Stimulated activated CD8-positive, alpha-beta memory T cell treated with anti-CD3 and anti-CD28 coated beads, Interleukin-7, amount 100 ng/mL, for 48 hours (primary cell): ENCODE measurements around the gene RABGAP1.
"Not testable (repeated sequence)": the region's sequence is repeated elsewhere in the genome, so short reads cannot be mapped to it uniquely, and the experiment has no call there.

ENCODE experiments used
- DNase-seq, 2 donors: peaks; one replicate each; pipeline ENCODE4 v3.0.0-alpha.2; 2020; ENCODE audit warnings: low read depth in 1 of 2; ENCODE audit errors: extremely low read depth in 1 of 2

Gene RABGAP1

GRCh38 chr9:122940749-122941581, at the start of gene RABGAP1:
Gene RABGAP1 (plus strand): TSS chr9:122941020. CDS start chr9:122957060, 16,040 bp downstream.
- DNase-seq, result peak; percentile 94 to 99

GRCh38 chr9:122897969-122898368, 42.9 kb upstream of the RABGAP1 start:
- DNase-seq, result no peak

DNA sequence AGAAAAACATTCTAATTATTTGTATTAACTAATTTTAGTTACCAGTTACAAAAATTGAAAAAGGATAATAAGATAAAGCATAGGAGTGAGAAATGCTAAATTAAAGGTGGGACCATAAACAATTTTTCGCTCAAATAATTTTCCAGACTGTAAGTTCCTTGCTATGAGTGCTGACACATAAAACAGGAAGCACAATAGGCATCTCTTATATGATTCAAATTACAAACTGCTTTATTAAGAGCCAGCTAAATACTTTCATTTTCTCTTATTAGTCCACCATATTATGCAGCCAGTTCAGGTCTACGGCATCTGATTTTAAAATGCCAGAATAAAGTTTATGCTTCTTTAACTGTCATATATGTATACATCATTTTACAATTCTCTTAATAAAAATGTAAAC, 40.0 kb upstream of the RABGAP1 start:
- DNase-seq, result no peak

DNA sequence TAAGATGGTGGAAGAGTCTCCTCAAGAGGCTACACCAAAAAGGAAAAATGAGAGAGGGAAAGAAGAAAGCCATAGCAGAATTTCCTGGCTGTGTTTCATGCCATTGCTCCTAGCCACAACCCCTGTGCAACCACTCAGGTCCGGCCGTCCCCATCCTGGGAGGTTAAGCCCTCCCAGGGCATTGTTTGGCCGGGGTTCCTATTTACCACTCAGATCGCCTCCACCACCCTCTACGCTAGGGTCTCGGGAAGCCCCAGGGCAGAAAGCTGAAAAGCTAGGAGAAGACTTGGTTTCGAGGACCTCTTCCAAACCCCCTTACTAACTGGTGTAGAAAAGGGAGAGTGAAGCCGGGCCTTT, 36.4 kb upstream of the RABGAP1 start:
- DNase-seq, result peak in 1 of 2 donors; percentile 13

GRCh38 chr9:122904823-122905710, 35.8 kb upstream of the RABGAP1 start, which contains the start of gene RC3H2:
Gene RC3H2 (minus strand): TSS chr9:122905359. CDS start chr9:122897509, 7,850 bp downstream.
- peak; percentile 90 to 97 for DNase-seq

GRCh38 chr9:122906122-122906521, 34.7 kb upstream of the RABGAP1 start:
- not testable (repeated sequence) for DNase-seq

GRCh38 chr9:122912671-122912963, 28.2 kb upstream of the RABGAP1 start:
- DNase-seq, result no peak

GRCh38 chr9:122912964-122913673, 27.7 kb upstream of the RABGAP1 start, which contains the start of gene ZBTB6:
Gene ZBTB6 (minus strand): TSS chr9:122913323. CDS start chr9:122912072, 1,251 bp downstream.
- DNase-seq, result peak; percentile 30 to 73

GRCh38 chr9:122918310-122918709, 22.5 kb upstream of the RABGAP1 start:
- no peak for DNase-seq

DNA sequence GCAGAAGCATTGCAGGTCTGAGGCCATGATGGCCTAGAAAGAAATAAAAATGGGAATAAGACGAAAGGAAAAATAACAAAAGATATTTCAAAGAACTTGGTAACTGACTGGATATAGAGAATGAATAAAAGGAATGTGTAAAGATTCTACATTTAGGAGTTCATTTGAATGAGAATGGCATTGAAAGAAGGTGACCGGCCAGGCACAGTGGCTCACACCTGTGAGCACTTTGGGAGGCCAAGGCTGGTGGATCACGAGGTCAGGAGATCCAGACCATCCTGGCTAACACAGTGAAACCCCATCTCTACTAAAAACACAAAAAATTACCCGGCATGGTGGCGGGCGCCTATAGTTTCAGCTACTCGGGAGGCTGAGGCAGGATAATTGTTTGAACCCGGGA, 18.1 kb upstream of the RABGAP1 start:
- DNase-seq, result no peak

DNA sequence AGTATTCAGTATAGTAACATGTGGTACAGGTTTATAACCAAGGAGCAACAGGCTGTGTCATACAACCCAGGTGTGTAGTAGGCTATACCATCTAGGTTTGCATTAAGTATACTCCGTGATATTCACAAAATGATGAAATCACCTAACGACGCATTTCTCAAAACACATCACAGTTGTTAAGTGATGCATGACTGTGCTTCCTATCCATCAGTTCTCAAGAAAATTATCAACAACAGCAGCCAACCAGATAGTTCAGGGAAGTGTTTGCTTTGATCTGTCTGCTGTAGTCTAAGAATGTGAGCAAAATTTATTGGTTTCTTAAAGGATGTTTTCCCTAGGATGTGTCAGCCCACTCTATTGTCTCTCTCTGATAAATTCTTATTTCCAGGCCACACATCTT, 16.9 kb upstream of the RABGAP1 start:
- DNase-seq, result no peak

DNA sequence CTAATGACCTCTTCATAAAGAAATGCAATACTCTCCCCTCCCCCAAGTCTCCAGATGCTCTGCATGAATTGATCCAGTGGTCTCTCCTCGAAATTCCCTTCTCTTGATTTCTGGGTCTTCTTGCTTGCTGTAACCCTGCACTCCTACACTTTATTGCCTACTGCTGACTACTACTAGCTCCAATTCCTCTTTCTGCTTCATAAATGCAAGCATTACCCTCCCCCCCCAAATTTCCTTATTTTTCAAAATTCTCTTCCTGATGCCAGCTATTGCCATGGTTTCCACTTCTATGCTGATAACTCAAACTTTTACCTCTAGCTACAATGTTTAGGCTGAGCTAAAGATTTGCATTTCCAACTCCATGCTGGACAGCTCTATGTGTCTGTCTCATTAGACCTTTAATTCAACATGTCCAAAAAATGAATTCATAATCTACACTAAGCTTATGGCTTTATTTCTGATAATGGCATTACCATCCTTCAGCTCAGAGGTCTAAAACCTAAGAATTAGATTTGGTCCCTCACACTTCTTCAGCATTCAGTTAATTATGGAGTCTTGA, 10.9 kb upstream of the RABGAP1 start:
- DNase-seq, result no peak

- DNase-seq, result no peak
Observed at GRCh38 chr9:122930541-122931225, 10.1 kb upstream of the RABGAP1 start.

DNA sequence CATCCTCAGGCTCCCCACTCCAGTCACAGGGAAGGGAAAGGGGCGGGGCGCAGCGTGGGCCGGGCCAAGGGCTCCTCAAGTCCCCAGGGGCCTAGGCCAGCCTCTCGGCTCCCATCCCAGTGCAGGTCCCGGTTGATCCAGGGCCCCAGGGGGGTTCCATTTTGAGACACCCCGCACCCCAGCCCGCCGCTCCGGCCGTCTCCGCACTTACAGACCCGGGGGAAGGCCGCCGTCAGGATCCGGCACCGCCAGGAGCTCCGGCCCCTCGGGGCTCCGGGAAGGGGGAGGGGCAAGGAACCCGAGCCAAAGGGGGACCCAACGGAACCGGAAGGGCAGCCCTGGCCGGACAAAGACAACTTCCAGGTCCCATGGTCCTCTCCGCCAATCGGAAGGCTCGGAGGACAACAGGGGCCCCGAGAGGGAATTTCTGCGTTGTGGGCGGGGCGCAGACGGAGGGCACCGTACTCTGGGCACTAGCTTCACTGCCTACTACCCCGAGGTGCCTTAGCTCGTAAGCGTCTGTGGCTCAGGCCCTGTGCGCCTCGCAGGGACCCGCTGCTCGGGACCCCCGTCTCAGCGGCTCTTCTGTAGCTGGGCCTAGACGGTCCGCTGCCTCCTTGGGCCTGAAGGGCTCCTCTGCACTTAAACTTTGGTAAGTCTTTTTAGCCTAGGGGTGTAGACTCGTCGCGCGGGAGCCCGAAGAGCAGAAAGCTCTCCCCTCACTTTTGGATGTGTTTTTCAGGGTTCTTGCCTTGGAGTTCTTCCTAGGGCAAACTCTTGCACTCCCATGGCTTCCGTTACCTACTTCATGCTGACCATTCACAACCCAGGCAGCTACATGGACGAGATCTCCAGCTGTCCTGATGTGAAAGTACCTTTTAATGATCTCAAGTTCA, 9.3 kb upstream of the RABGAP1 start, which contains the start of gene ZBTB26:
TSS of gene ZBTB26 (minus strand) at position 287 of the 896 bp plus-strand sequence. CDS start 11,578 bp downstream, outside the sequence.
- peak; percentile 79 to 95 for DNase-seq

- DNase-seq, result no peak
Observed at GRCh38 chr9:122936464-122936863, 4.4 kb upstream of the RABGAP1 start.

DNA sequence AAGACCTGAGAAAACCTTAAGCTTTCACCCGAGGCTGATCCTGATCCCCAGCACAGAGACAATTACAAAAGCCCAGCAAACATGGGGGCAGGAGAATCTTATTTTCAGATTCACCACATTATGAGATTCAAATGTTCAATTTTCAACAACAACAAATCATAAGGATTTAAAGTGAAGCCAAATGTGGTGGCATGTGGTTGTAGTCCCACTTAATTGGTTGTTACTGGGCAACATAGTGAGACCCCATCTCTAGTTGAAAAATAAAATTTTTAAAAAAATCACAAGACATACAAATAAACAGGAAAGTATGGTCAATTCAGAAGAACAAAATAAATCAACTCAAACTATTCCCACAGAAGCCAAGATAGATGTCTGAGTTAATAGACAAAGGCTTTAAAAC, 3.9 kb upstream of the RABGAP1 start:
- no peak for DNase-seq

GRCh38 chr9:122939601-122940000, 1.2 kb upstream of the RABGAP1 start:
- DNase-seq, result no peak

DNA sequence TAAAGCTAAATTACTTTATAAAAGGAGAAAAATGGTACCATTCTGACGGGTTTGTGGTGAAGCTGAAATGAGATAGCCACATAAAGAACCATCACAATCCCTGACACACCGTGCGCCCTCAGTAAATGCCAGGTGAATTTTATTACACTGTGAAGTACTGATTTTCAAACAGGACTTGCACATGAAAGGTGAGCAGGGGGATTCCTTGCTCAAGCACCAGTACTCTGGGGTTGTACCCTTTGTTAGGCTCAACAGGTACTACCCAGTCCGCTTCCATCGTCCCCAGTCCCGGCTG, 419 bp upstream of the RABGAP1 start:
- no peak for DNase-seq

GRCh38 chr9:122941582-122942234, 888 bp downstream of the RABGAP1 start:
- DNase-seq, result no peak
